SK-N-MC (cell line): Measurements from ENCODE around the gene OSTN.

Experiments
- EZH2 ChIP-seq: fragments of 200-600 bp; sonication (generic); IDR thresholded peaks from one replicate; pipeline ENCODE4 v1.6.1; 2017; ENCODE audit warnings: antibody characterized with exemption
- FOXP2 ChIP-seq: optimal IDR thresholded peaks from 2 replicates; pipeline ENCODE3; 2011; ENCODE audit warnings: mild to moderate bottlenecking, moderate library complexity; ENCODE audit not compliant: insufficient read depth; ENCODE audit errors: extremely low read length, control extremely low read depth
- POLR2AphosphoS5 ChIP-seq: IDR thresholded peaks from 2 replicates; pipeline ENCODE4 v1.6.1; 2012; ENCODE audit warnings: mild to moderate bottlenecking, low read depth, low read length, borderline replicate concordance

- TF ChIP-seq EZH2 (no peak), POLR2AphosphoS5 (no peak), FOXP2 (no peak)
These were observed 63.6 kb downstream of the OSTN start for GRCh38 chr3:191262650-191263049.
